SK-N-SH (cell line): Measurements from ENCODE around the gene CDH2.

Experiments used
- CTCF ChIP-seq: fragments of 200-600 bp; sonication (generic); IDR thresholded peaks from 2 replicates; pipeline ENCODE4 v1.6.1; 2017; ENCODE audit warnings: antibody characterized with exemption, mild to moderate bottlenecking, moderate library complexity
- ELF1 ChIP-seq: IDR thresholded peaks from 2 replicates; pipeline ENCODE4 v1.4.0; 2012
- EP300 ChIP-seq, 2 experiments: IDR thresholded peaks; 2 replicates each; pipeline versions ENCODE4 v1.4.0 to v1.6.1; 2012; ENCODE audit warnings: borderline replicate concordance in 1 of 2, low read depth in 1 of 2, low read length in 1 of 2
- POLR2AphosphoS5 ChIP-seq: IDR thresholded peaks from 2 replicates; pipeline ENCODE4 v1.6.1; 2012; ENCODE audit warnings: low read depth, low read length
- RCOR1 ChIP-seq: fragments of 150-350 bp; IDR thresholded peaks from 2 replicates; pipeline ENCODE4 v1.6.1; 2017; ENCODE audit warnings: antibody characterized with exemption, low read length
- RFX5 ChIP-seq: IDR thresholded peaks from 2 replicates; pipeline ENCODE4 v1.6.1; 2012; ENCODE audit warnings: mild to moderate bottlenecking, improper control_type of control experiment, low read length
- TAF1 ChIP-seq: IDR thresholded peaks from 2 replicates; pipeline ENCODE4 v1.6.1; 2012; ENCODE audit warnings: low read depth, mild to moderate bottlenecking, low read length, moderate library complexity, borderline replicate concordance
- YY1 ChIP-seq: IDR thresholded peaks from 2 replicates; pipeline ENCODE4 v1.4.0; 2012; ENCODE audit warnings: low read depth, mild to moderate bottlenecking
- TF ChIP-seq, protein P1 (sequence below): IDR thresholded peaks from 2 replicates; pipeline ENCODE4 v1.4.0; 2012; ENCODE audit warnings: low read depth

GRCh38 chr18:28175930-28176697 lies 816 bp downstream of the CDH2 start:
- TF ChIP-seq YY1 (no peak), CTCF (peak; percentile 16), EP300 (IDR thresholded peaks at IDR 0.05; ENCODE audit: borderline replicate concordance in 1 of 2, low read depth in 1 of 2, low read length in 1 of 2) (no peak), RFX5 (no peak), POLR2AphosphoS5 (peak; percentile 39; the same call in 1 of the 2 replicates), ELF1 (no peak), TAF1 (no peak), RCOR1 (no peak)
- TF ChIP-seq, protein P1, sequence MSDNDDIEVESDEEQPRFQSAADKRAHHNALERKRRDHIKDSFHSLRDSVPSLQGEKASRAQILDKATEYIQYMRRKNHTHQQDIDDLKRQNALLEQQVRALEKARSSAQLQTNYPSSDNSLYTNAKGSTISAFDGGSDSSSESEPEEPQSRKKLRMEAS = no peak
